ENCODE data around the gene FGGY.

GRCh38 chr1:59751801-59752200, 454.9 kb downstream of the FGGY start:
- TF ChIP-seq CTCF (IDR thresholded peaks at IDR 0.05; ENCODE audit: low read depth, low read length, missing input control) = no peak
- TF ChIP-seq ZBTB33 (IDR thresholded peaks at IDR 0.05) = no peak
- TF ChIP-seq RXRA (IDR thresholded peaks at IDR 0.05) = no peak
- TF ChIP-seq SP1 (IDR thresholded peaks at IDR 0.05) = no peak
- no peak for TF ChIP-seq YY1 (IDR thresholded peaks at IDR 0.05)
- no peak for TF ChIP-seq RAD21 (IDR thresholded peaks at IDR 0.05)
- no peak for TF ChIP-seq GABPA (IDR thresholded peaks at IDR 0.05 in 1 of 2, conservative IDR thresholded peaks at IDR 0.05 in 1 of 2)
- no peak for TF ChIP-seq HNF4G (IDR thresholded peaks at IDR 0.05)
- TF ChIP-seq REST (IDR thresholded peaks at IDR 0.05) = no peak
- no peak for TF ChIP-seq MAX (IDR thresholded peaks at IDR 0.05)
- TF ChIP-seq ATF3 (IDR thresholded peaks at IDR 0.05) = no peak

Measured in liver (tissue), 3 donors.